ENCODE measurements around the gene PDXK.

GRCh38 chr21:43775795-43776430 is 57.0 kb downstream of the PDXK start, which contains the start of gene CSTB:
- TF ChIP-seq, protein P1, sequence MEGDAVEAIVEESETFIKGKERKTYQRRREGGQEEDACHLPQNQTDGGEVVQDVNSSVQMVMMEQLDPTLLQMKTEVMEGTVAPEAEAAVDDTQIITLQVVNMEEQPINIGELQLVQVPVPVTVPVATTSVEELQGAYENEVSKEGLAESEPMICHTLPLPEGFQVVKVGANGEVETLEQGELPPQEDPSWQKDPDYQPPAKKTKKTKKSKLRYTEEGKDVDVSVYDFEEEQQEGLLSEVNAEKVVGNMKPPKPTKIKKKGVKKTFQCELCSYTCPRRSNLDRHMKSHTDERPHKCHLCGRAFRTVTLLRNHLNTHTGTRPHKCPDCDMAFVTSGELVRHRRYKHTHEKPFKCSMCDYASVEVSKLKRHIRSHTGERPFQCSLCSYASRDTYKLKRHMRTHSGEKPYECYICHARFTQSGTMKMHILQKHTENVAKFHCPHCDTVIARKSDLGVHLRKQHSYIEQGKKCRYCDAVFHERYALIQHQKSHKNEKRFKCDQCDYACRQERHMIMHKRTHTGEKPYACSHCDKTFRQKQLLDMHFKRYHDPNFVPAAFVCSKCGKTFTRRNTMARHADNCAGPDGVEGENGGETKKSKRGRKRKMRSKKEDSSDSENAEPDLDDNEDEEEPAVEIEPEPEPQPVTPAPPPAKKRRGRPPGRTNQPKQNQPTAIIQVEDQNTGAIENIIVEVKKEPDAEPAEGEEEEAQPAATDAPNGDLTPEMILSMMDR (IDR thresholded peaks at IDR 0.05), result no peak
- no peak for TF ChIP-seq REST (IDR thresholded peaks at IDR 0.05; ENCODE audit: low read depth, low read length)
- TF ChIP-seq EZH2phosphoT487 (IDR thresholded peaks at IDR 0.05; ENCODE audit: borderline replicate concordance, low read depth), result no peak
- TF ChIP-seq SIN3A (IDR thresholded peaks at IDR 0.05; ENCODE audit: borderline replicate concordance, low read depth, low read length), result no peak
- no peak for TF ChIP-seq RFX5 (IDR thresholded peaks at IDR 0.05; ENCODE audit: low read length)
- TF ChIP-seq JUND (IDR thresholded peaks at IDR 0.05), result no peak
- no peak for TF ChIP-seq FOXM1 (IDR thresholded peaks at IDR 0.05; ENCODE audit: low read depth)
- TF ChIP-seq POLR2AphosphoS5 (IDR thresholded peaks at IDR 0.05; ENCODE audit: low read depth, low read length), result peak; percentile 81
- TF ChIP-seq EP300 (IDR thresholded peaks at IDR 0.05; ENCODE audit: borderline replicate concordance in 1 of 2, low read depth in 1 of 2, low read length in 1 of 2), result no peak
- TF ChIP-seq RAD21 (IDR thresholded peaks at IDR 0.05; ENCODE audit: low read length), result no peak
- TF ChIP-seq YY1 (IDR thresholded peaks at IDR 0.05; ENCODE audit: low read depth), result no peak
- TF ChIP-seq NFIC (IDR thresholded peaks at IDR 0.05; ENCODE audit: borderline replicate concordance), result no peak
- TF ChIP-seq FOSL2 (IDR thresholded peaks at IDR 0.05; ENCODE audit: borderline replicate concordance, low read depth), result no peak

All from SK-N-SH (cell line).